ENCODE results near the gene GPRIN2.

Gene GPRIN2

GRCh38 chr10:46565591-46566332 lies 9.3 kb upstream of the GPRIN2 start:
- peak; percentile 68 for DNase-seq

- peak; percentile 1 for DNase-seq
Measured at GRCh38 chr10:46560952-46561351, 4.5 kb upstream of the GPRIN2 start.

GRCh38 chr10:46560381-46560780 lies 3.9 kb upstream of the GPRIN2 start:
- DNase-seq, result no peak

- DNase-seq, result no peak
Measured at GRCh38 chr10:46559231-46559671, 2.8 kb upstream of the GPRIN2 start.

- no peak for DNase-seq
Measured at GRCh38 chr10:46558392-46559185, 2.1 kb upstream of the GPRIN2 start.

- no peak for DNase-seq
Measured at GRCh38 chr10:46558122-46558391, 1.6 kb upstream of the GPRIN2 start.

GRCh38 chr10:46557319-46558121 lies 1.1 kb upstream of the GPRIN2 start:
- no peak for DNase-seq

GRCh38 chr10:46555713-46556514 lies 544 bp downstream of the GPRIN2 start:
- no peak for DNase-seq

- no peak for DNase-seq
Measured at GRCh38 chr10:46555366-46555712, 1.1 kb downstream of the GPRIN2 start.

GRCh38 chr10:46554166-46554781 lies 2.2 kb downstream of the GPRIN2 start:
- DNase-seq, result no peak

GRCh38 chr10:46553238-46554049 lies 3.0 kb downstream of the GPRIN2 start:
- DNase-seq, result no peak

- no peak for DNase-seq
Measured at GRCh38 chr10:46552526-46553237, 3.8 kb downstream of the GPRIN2 start.

GRCh38 chr10:46551701-46552525 lies 4.5 kb downstream of the GPRIN2 start:
- DNase-seq, result no peak

- no peak for DNase-seq
Measured at GRCh38 chr10:46550795-46551700, 5.4 kb downstream of the GPRIN2 start.

- no peak for DNase-seq
Measured at GRCh38 chr10:46550076-46550790, 6.2 kb downstream of the GPRIN2 start.

- no peak for DNase-seq
Measured at GRCh38 chr10:46549171-46550075, 7.0 kb downstream of the GPRIN2 start.

- DNase-seq, result no peak
Measured at GRCh38 chr10:46548498-46549090, 7.9 kb downstream of the GPRIN2 start.
